Neural crest cell (in vitro differentiated cells): ENCODE measurements around the gene HDAC9. TPM values are rescaled to one million over a fixed set of nuclear protein-coding genes. Genes with fewer than 3 reads are reported as not detected.

ENCODE experiments used
- DNase-seq: peaks from one replicate; pipeline ENCODE4 v3.0.0; 2021; ENCODE audit warnings: low read depth, mixed read lengths, low spot score
- H3K27ac Mint-ChIP-seq: one replicate; pipeline ENCODE4 v1.8.0; 2021; ENCODE audit warnings: mild to moderate bottlenecking, mixed read lengths; ENCODE audit not compliant: unreplicated experiment
- H3K27me3 Mint-ChIP-seq: 2 replicates; pipeline ENCODE4 v1.8.0; 2021; ENCODE audit warnings: low read depth, mild to moderate bottlenecking, mixed read lengths
- H3K36me3 Mint-ChIP-seq: 2 replicates; pipeline ENCODE4 v1.8.0; 2021; ENCODE audit warnings: low read depth, mild to moderate bottlenecking, mixed read lengths
- H3K4me1 Mint-ChIP-seq: 2 replicates; pipeline ENCODE4 v1.8.0; 2021; ENCODE audit warnings: mixed read lengths
- H3K4me3 Mint-ChIP-seq: one replicate; pipeline ENCODE4 v1.8.0; 2021; ENCODE audit warnings: mild to moderate bottlenecking, mixed read lengths
- H3K9me3 Mint-ChIP-seq: 2 replicates; pipeline ENCODE4 v1.8.0; 2021; ENCODE audit warnings: mixed read lengths
- total RNA-seq: library from RNA; stranded (reverse); gene quantifications from 2 replicates; pipeline ENCODE4 v1.2.1, GENCODE V29; 2021
- TF ChIP-seq, protein P1 (sequence below): fragments of 200-600 bp; sonication (generic); conservative IDR thresholded peaks from 2 replicates; pipeline ENCODE4 v1.5.0; 2021; ENCODE audit warnings: antibody characterized with exemption, mild to moderate bottlenecking

The HDAC9 gene
- total RNA-seq, 1 donor from 2014 or later = 32.3 TPM

- Mint-ChIP-seq H3K36me3 (peaks cover 9% of the 10 kb centered on the region), H3K4me1 (peaks cover 17% of the 10 kb centered on the region), H3K9me3 (peaks cover 5% of the 10 kb centered on the region), H3K27ac (no peak overlapping the region), H3K4me3 (no peak overlapping the region), H3K27me3 (no peaks in the 10 kb centered on the region)
- TF ChIP-seq, protein P1, sequence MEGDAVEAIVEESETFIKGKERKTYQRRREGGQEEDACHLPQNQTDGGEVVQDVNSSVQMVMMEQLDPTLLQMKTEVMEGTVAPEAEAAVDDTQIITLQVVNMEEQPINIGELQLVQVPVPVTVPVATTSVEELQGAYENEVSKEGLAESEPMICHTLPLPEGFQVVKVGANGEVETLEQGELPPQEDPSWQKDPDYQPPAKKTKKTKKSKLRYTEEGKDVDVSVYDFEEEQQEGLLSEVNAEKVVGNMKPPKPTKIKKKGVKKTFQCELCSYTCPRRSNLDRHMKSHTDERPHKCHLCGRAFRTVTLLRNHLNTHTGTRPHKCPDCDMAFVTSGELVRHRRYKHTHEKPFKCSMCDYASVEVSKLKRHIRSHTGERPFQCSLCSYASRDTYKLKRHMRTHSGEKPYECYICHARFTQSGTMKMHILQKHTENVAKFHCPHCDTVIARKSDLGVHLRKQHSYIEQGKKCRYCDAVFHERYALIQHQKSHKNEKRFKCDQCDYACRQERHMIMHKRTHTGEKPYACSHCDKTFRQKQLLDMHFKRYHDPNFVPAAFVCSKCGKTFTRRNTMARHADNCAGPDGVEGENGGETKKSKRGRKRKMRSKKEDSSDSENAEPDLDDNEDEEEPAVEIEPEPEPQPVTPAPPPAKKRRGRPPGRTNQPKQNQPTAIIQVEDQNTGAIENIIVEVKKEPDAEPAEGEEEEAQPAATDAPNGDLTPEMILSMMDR = no peak
- DNase-seq = no peak
Observed at GRCh38 chr7:18509481-18509880, 13.9 kb downstream of the HDAC9 start.

DNA sequence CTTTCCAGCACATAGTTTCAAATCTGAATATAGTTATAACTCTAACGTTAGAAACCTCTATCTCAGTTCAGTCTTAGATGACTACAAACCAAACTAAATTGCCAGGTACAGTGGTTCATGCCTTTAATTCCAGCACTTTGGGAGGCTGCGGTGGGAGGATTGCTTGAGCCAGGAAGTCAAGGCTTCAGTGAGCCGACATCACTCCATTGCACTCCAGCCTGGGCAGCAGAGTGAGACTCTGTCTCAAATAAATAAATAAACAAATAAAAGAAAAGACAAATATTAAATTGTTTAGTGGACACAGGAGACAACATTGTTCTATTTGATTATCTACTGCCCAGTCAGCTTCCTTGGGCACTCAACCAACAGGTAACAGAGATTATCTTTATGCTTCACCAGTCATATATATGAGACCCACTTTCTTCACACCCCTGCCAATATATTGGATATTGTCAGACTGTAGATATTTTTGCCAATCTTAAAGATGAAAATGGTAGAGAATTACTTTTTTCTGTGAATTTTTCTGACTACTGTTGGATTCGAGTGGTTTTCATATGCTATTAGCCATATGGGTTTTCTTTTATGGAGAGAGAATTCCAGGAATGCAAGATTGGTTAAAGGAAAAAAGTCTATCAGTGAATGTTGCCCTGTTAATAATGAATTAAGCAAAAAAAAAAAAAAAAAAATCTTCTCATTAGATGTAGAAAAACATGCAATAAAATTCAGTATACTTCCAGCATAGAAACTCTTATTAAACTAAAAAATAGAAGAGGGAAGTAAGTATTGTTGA, 16.0 kb downstream of the HDAC9 start:
- H3K27ac Mint-ChIP-seq = no peak overlapping the region
- TF ChIP-seq, protein P1 = no peak
- no peak overlapping the region for H3K4me3 Mint-ChIP-seq
- peaks cover 9% of the 10 kb centered on the region for H3K36me3 Mint-ChIP-seq
- DNase-seq = no peak
- H3K4me1 Mint-ChIP-seq = peaks cover 18% of the 10 kb centered on the region
- H3K27me3 Mint-ChIP-seq = no peaks in the 10 kb centered on the region
- H3K9me3 Mint-ChIP-seq = peaks cover 5% of the 10 kb centered on the region

DNA sequence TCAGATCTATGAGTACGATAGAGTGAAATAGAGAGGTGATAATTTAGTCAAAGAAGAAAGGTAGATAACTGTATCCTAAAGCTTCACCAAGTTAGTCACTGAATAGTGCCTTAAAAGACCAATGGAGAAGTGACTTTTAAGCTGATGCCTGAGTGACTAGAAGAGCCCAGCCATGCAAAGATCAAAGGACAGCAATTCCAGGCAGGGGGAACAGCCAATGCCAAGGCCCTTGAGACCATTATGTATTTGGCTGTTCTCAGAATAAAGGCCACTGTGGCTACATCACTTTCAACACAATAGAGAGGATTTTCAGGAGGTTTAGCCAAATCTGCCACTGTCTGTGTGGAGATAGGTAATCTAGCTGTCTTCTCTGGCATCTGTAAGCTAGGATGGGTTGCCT, 17.8 kb downstream of the HDAC9 start:
- no peak overlapping the region for H3K27ac Mint-ChIP-seq
- DNase-seq = no peak
- no peak overlapping the region for H3K4me3 Mint-ChIP-seq
- H3K36me3 Mint-ChIP-seq = peaks cover 4% of the 10 kb centered on the region
- peaks cover 18% of the 10 kb centered on the region for H3K4me1 Mint-ChIP-seq
- TF ChIP-seq, protein P1 = no peak
- no peaks in the 10 kb centered on the region for H3K27me3 Mint-ChIP-seq
- H3K9me3 Mint-ChIP-seq = no peaks in the 10 kb centered on the region

DNA sequence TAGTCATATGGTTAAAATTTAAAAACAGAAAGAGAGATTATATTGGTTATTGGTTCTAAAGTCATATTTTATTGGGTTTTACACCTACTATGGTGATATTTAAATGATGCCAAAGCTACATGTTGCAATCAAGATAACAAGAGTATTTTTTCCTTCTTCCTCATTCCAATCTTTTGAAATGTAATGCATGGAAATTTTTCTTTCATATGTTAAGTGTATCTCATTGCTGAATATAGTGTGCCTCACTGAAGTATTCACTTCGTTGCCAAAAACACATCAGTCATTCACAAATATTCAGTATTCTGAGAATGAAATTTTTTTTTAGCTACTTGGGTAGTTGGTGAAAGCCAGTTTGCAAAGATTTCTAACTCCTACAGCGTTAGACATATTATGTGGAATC, 19.5 kb downstream of the HDAC9 start:
- H3K27me3 Mint-ChIP-seq = no peaks in the 10 kb centered on the region
- H3K9me3 Mint-ChIP-seq = no peaks in the 10 kb centered on the region
- no peak overlapping the region for H3K27ac Mint-ChIP-seq
- no peaks in the 10 kb centered on the region for H3K36me3 Mint-ChIP-seq
- DNase-seq = no peak
- peaks cover 4% of the 10 kb centered on the region for H3K4me1 Mint-ChIP-seq
- TF ChIP-seq, protein P1 = no peak
- no peak overlapping the region for H3K4me3 Mint-ChIP-seq

- DNase-seq = no peak
- peaks cover 10% of the 10 kb centered on the region for H3K4me1 Mint-ChIP-seq
- H3K27me3 Mint-ChIP-seq = no peaks in the 10 kb centered on the region
- no peaks in the 10 kb centered on the region for H3K36me3 Mint-ChIP-seq
- no peaks in the 10 kb centered on the region for H3K9me3 Mint-ChIP-seq
- no peak overlapping the region for H3K27ac Mint-ChIP-seq
- H3K4me3 Mint-ChIP-seq = no peak overlapping the region
- TF ChIP-seq, protein P1 = no peak
Observed at GRCh38 chr7:18517646-18518045, 22.1 kb downstream of the HDAC9 start.
